ENCODE data around the gene CERS6. TPM values are rescaled to one million over a fixed set of nuclear protein-coding genes. Genes with fewer than 3 reads are reported as not detected.

The CERS6 gene
- total and polyA plus RNA-seq, 2 donors = 9.3 to 45.2 TPM

GRCh38 chr2:168466834-168467565 lies 10.9 kb downstream of the CERS6 start:
- H3K27ac ChIP-seq (ENCODE audit: low read depth) = no peak overlapping the region

GRCh38 chr2:168467729-168468128 lies 11.7 kb downstream of the CERS6 start:
- H3K27ac ChIP-seq (ENCODE audit: low read depth) = no peak overlapping the region
- no peaks in the 10 kb centered on the region for H3K36me3 ChIP-seq (ENCODE audit: insufficient read depth)
- 94% methylated on average over 2 of the region's 2 CpGs for WGBS
- no peak for DNase-seq (ENCODE audit: extremely low spot score)
- peaks cover 3% of the 10 kb centered on the region for H3K4me1 ChIP-seq (ENCODE audit: insufficient read depth)
- no peak overlapping the region for H3K4me3 ChIP-seq (ENCODE audit: low read depth, low read length)

More at GRCh38 chr2:168466834-168467565, 10.9 kb downstream of the CERS6 start:
- WGBS = 27% methylated on average over 3 of the region's 3 CpGs
- peaks cover 3% of the 10 kb centered on the region for H3K4me1 ChIP-seq (ENCODE audit: insufficient read depth)
- no peak overlapping the region for H3K4me3 ChIP-seq (ENCODE audit: low read depth, low read length)
- no peak for DNase-seq (ENCODE audit: extremely low spot score)
- H3K36me3 ChIP-seq (ENCODE audit: insufficient read depth) = no peaks in the 10 kb centered on the region

GRCh38 chr2:168468354-168468753 lies 12.3 kb downstream of the CERS6 start:
- no peaks in the 10 kb centered on the region for H3K36me3 ChIP-seq (ENCODE audit: insufficient read depth)
- no peak overlapping the region for H3K4me3 ChIP-seq (ENCODE audit: low read depth, low read length)
- DNase-seq (ENCODE audit: extremely low spot score) = no peak
- H3K27ac ChIP-seq (ENCODE audit: low read depth) = no peak overlapping the region
- H3K4me1 ChIP-seq (ENCODE audit: insufficient read depth) = peaks cover 3% of the 10 kb centered on the region

- WGBS = 95% methylated on average over 3 of the region's 3 CpGs
- H3K36me3 ChIP-seq (ENCODE audit: insufficient read depth) = no peaks in the 10 kb centered on the region
- H3K4me3 ChIP-seq (ENCODE audit: low read depth, low read length) = no peak overlapping the region
- H3K27ac ChIP-seq (ENCODE audit: low read depth) = no peak overlapping the region
- peaks cover 3% of the 10 kb centered on the region for H3K4me1 ChIP-seq (ENCODE audit: insufficient read depth)
- no peak for DNase-seq (ENCODE audit: extremely low spot score)
These were observed 13.4 kb downstream of the CERS6 start for GRCh38 chr2:168469281-168469988.

GRCh38 chr2:168470320-168471162 lies 14.5 kb downstream of the CERS6 start:
- DNase-seq (ENCODE audit: extremely low spot score) = no peak
- Histone ChIP-seq H3K4me3 (ENCODE audit: low read depth, low read length) (no peak overlapping the region), H3K36me3 (ENCODE audit: insufficient read depth) (no peaks in the 10 kb centered on the region), H3K27ac (ENCODE audit: low read depth) (no peak overlapping the region), H3K4me1 (ENCODE audit: insufficient read depth) (peaks cover 3% of the 10 kb centered on the region)
- 65% methylated on average over 4 of the region's 4 CpGs for WGBS

GRCh38 chr2:168471163-168471475 lies 15.0 kb downstream of the CERS6 start:
- DNase-seq (ENCODE audit: extremely low spot score) = no peak
- H3K4me1 ChIP-seq (ENCODE audit: insufficient read depth) = peaks cover 3% of the 10 kb centered on the region
- no peak overlapping the region for H3K27ac ChIP-seq (ENCODE audit: low read depth)
- H3K4me3 ChIP-seq (ENCODE audit: low read depth, low read length) = no peak overlapping the region
- no peaks in the 10 kb centered on the region for H3K36me3 ChIP-seq (ENCODE audit: insufficient read depth)

GRCh38 chr2:168475636-168476035 lies 19.6 kb downstream of the CERS6 start:
- Histone ChIP-seq H3K4me3 (ENCODE audit: low read depth, low read length) (no peak overlapping the region), H3K27ac (ENCODE audit: low read depth) (no peak overlapping the region), H3K36me3 (ENCODE audit: insufficient read depth) (no peaks in the 10 kb centered on the region), H3K4me1 (ENCODE audit: insufficient read depth) (no peaks in the 10 kb centered on the region)
- WGBS = 83% methylated on average over 4 of the region's 4 CpGs
- no peak for DNase-seq (ENCODE audit: extremely low spot score)

- 100% methylated on average over 1 of the region's 1 CpG for WGBS
- Histone ChIP-seq H3K4me3 (ENCODE audit: low read depth, low read length) (no peak overlapping the region), H3K27ac (ENCODE audit: low read depth) (no peak overlapping the region), H3K36me3 (ENCODE audit: insufficient read depth) (no peaks in the 10 kb centered on the region), H3K4me1 (ENCODE audit: insufficient read depth) (no peaks in the 10 kb centered on the region)
- DNase-seq (ENCODE audit: extremely low spot score) = no peak
These were observed 22.1 kb downstream of the CERS6 start for GRCh38 chr2:168478206-168478605.

GRCh38 chr2:168480356-168480755 lies 24.3 kb downstream of the CERS6 start:
- Histone ChIP-seq H3K4me3 (ENCODE audit: low read depth, low read length) (no peak overlapping the region), H3K36me3 (ENCODE audit: insufficient read depth) (no peaks in the 10 kb centered on the region), H3K27ac (ENCODE audit: low read depth) (no peak overlapping the region), H3K4me1 (ENCODE audit: insufficient read depth) (no peaks in the 10 kb centered on the region)
- DNase-seq (ENCODE audit: extremely low spot score) = no peak
- WGBS = 82% methylated on average over 3 of the region's 3 CpGs

- Histone ChIP-seq H3K4me3 (ENCODE audit: low read depth, low read length) (no peak overlapping the region), H3K4me1 (ENCODE audit: insufficient read depth) (no peaks in the 10 kb centered on the region), H3K27ac (ENCODE audit: low read depth) (no peak overlapping the region), H3K36me3 (ENCODE audit: insufficient read depth) (no peaks in the 10 kb centered on the region)
- DNase-seq (ENCODE audit: extremely low spot score) = no peak
- WGBS = 96% methylated on average over 15 of the region's 15 CpGs
These were observed 24.9 kb downstream of the CERS6 start for GRCh38 chr2:168480825-168481585.

GRCh38 chr2:168482269-168482668 lies 26.2 kb downstream of the CERS6 start:
- no peak for DNase-seq (ENCODE audit: extremely low spot score)
- 25% methylated on average over 2 of the region's 2 CpGs for WGBS
- Histone ChIP-seq H3K27ac (ENCODE audit: low read depth) (no peak overlapping the region), H3K36me3 (ENCODE audit: insufficient read depth) (no peaks in the 10 kb centered on the region), H3K4me1 (ENCODE audit: insufficient read depth) (no peaks in the 10 kb centered on the region), H3K4me3 (ENCODE audit: low read depth, low read length) (no peak overlapping the region)

GRCh38 chr2:168482952-168483831 lies 27.1 kb downstream of the CERS6 start:
- no peak overlapping the region for H3K4me3 ChIP-seq (ENCODE audit: low read depth, low read length)
- no peaks in the 10 kb centered on the region for H3K4me1 ChIP-seq (ENCODE audit: insufficient read depth)
- 71% methylated on average over 9 of the region's 9 CpGs for WGBS
- no peak overlapping the region for H3K27ac ChIP-seq (ENCODE audit: low read depth)
- H3K36me3 ChIP-seq (ENCODE audit: insufficient read depth) = no peaks in the 10 kb centered on the region
- no peak for DNase-seq (ENCODE audit: extremely low spot score)

Measured in urinary bladder (tissue), 4 donors.